ENCODE data around the gene OR2L13. TPM values are rescaled to one million over a fixed set of nuclear protein-coding genes. Genes with fewer than 3 reads are reported as not detected.

Gene OR2L13
- total RNA-seq, 6 donors from 2014 or later: not detected

GRCh38 chr1:248140846-248141245 lies 45.9 kb downstream of the OR2L13 start:
- WGBS, 2 donors: 65 to 77% methylated on average over 1 of the region's 1 CpG
- H3K27ac ChIP-seq: no peak overlapping the region
- no peaks in the 10 kb centered on the region for H3K4me1 ChIP-seq
- no peaks in the 10 kb centered on the region for H3K9me3 ChIP-seq
- TF ChIP-seq CTCF (IDR thresholded peaks at IDR 0.05) (no peak), POLR2A (IDR thresholded peaks at IDR 0.05) (no peak), EP300 (IDR thresholded peaks at IDR 0.05) (no peak), POLR2AphosphoS5 (IDR thresholded peaks at IDR 0.05) (no peak)
- H3K36me3 ChIP-seq: no peaks in the 10 kb centered on the region
- ATAC-seq (ENCODE audit: low FRiP score in 2 of 2) (no peak), DNase-seq (no peak)
- no peaks in the 10 kb centered on the region for H3K27me3 ChIP-seq
- no peak overlapping the region for H3K4me3 ChIP-seq

- no peak for ATAC-seq (ENCODE audit: low FRiP score in 2 of 2)
Observed at GRCh38 chr1:248143311-248143710, 48.3 kb downstream of the OR2L13 start.

GRCh38 chr1:248144513-248145198 lies 49.7 kb downstream of the OR2L13 start, which contains the start of gene OR2M5:
OR2M5 (plus strand) TSS chr1:248145148; CDS start chr1:248145148, 0 bp downstream.
- no peaks in the 10 kb centered on the region for H3K4me1 ChIP-seq
- ATAC-seq (ENCODE audit: low FRiP score in 2 of 2): no peak
- WGBS, 2 donors: 87 to 88% methylated on average over 3 of the region's 3 CpGs

More at GRCh38 chr1:248143311-248143710, 48.3 kb downstream of the OR2L13 start:
- Histone ChIP-seq H3K27me3 (no peaks in the 10 kb centered on the region), H3K9me3 (no peaks in the 10 kb centered on the region), H3K4me3 (no peak overlapping the region), H3K27ac (no peak overlapping the region), H3K4me1 (no peaks in the 10 kb centered on the region), H3K36me3 (no peaks in the 10 kb centered on the region)
- 32 to 58% methylated on average over 1 of the region's 1 CpG for WGBS, 2 donors
- no peak for DNase-seq
- no peak for TF ChIP-seq POLR2A (IDR thresholded peaks at IDR 0.05)
- no peak for TF ChIP-seq EP300 (IDR thresholded peaks at IDR 0.05)
- no peak for TF ChIP-seq CTCF (IDR thresholded peaks at IDR 0.05)
- no peak for TF ChIP-seq POLR2AphosphoS5 (IDR thresholded peaks at IDR 0.05)

More at GRCh38 chr1:248144513-248145198, 49.7 kb downstream of the OR2L13 start, which contains the start of gene OR2M5:
- H3K9me3 ChIP-seq: no peaks in the 10 kb centered on the region
- no peaks in the 10 kb centered on the region for H3K36me3 ChIP-seq
- no peak for DNase-seq
- no peaks in the 10 kb centered on the region for H3K27me3 ChIP-seq
- no peak within 1 kb of the TSS for H3K27ac ChIP-seq
- TF ChIP-seq CTCF (IDR thresholded peaks at IDR 0.05) (no peak), POLR2A (IDR thresholded peaks at IDR 0.05) (no peak), EP300 (IDR thresholded peaks at IDR 0.05) (no peak), POLR2AphosphoS5 (IDR thresholded peaks at IDR 0.05) (no peak)
- H3K4me3 ChIP-seq: no peak within 1 kb of the TSS

Small RNAs within 50 kb of the gene (small RNA-seq; reads per million reads assigned to genes)
- gene RF00019: 0 reads per million in 4 donors

Other genes with a start within 250 kb of the OR2L13 start
- 10 to 100 TPM in 1 of 6 donors, 1 to 10 TPM in 5; 1.0 to 15.1 (median 4.6) TPM for gene TRIM58, start 238.0 kb upstream of the OR2L13 start, total RNA-seq
- gene OR2W3, start 199.6 kb upstream of the OR2L13 start, total RNA-seq: 1 to 10 TPM in 1 of 6 donors, under 1 TPM in 2, not detected in 3; 0.27 to 5.3 (median 0.31) TPM
- gene OR2T8, start 174.9 kb upstream of the OR2L13 start, total RNA-seq: not detected
- under 1 TPM in 1 of 6 donors, not detected in 5; 0.49 TPM for gene OR2AJ1, start 170.3 kb upstream of the OR2L13 start, total RNA-seq
- gene OR2L8, start 146.3 kb upstream of the OR2L13 start, total RNA-seq: not detected
- gene OR2AK2, start 130.0 kb upstream of the OR2L13 start, total RNA-seq: not detected
- gene OR2L5, start 81.5 kb upstream of the OR2L13 start, total RNA-seq: not detected
- gene OR2L2, start 65.1 kb upstream of the OR2L13 start, total RNA-seq: under 1 TPM in 3 of 6 donors, not detected in 3; under 0.01 to 0.20 (median 0.13) TPM
- not detected for gene OR2L3, start 48.3 kb upstream of the OR2L13 start, total RNA-seq
- not detected for gene OR2M5, start 50.0 kb downstream of the OR2L13 start, total RNA-seq
- gene OR2M2, start 79.6 kb downstream of the OR2L13 start, total RNA-seq: not detected
- gene OR2M3, start 102.1 kb downstream of the OR2L13 start, total RNA-seq: not detected
- gene OR2M4, start 136.2 kb downstream of the OR2L13 start, total RNA-seq: not detected
- 1 to 10 TPM in 1 of 6 donors, not detected in 5; 3.3 TPM for gene OR2T33, start 182.8 kb downstream of the OR2L13 start, total RNA-seq
- gene OR2T12, start 208.2 kb downstream of the OR2L13 start, total RNA-seq: not detected
- gene OR2M7, start 229.4 kb downstream of the OR2L13 start, total RNA-seq: not detected

All from upper lobe of left lung (tissue), 6 donors.